Colonic mucosa (tissue), 4 donors: Measurements from ENCODE around the gene PLEKHM1. TPM values are rescaled to one million over a fixed set of nuclear protein-coding genes. Genes with fewer than 3 reads are reported as not detected.

ENCODE experiments used
- DNase-seq: peaks from one replicate; pipeline ENCODE4 v3.0.0-alpha.2; 2020
- H3K27ac ChIP-seq: fragments of 200-600 bp; one replicate; pipeline ENCODE4 v1.8.0; 2021
- H3K27me3 ChIP-seq: fragments of 200-600 bp; one replicate; pipeline ENCODE4 v1.8.0; 2021
- H3K36me3 ChIP-seq: fragments of 200-600 bp; one replicate; pipeline ENCODE4 v1.8.0; 2021
- H3K4me1 ChIP-seq: fragments of 200-600 bp; one replicate; pipeline ENCODE4 v1.8.0; 2021; ENCODE audit warnings: mild to moderate bottlenecking
- H3K4me3 ChIP-seq: fragments of 200-600 bp; one replicate; pipeline ENCODE4 v1.8.0; 2021
- H3K9ac ChIP-seq, 2 donors: one replicate each; pipeline ENCODE4 v1.7.0; 2013; ENCODE audit warnings: control low read depth in 2 of 2, low read depth in 2 of 2, low read length in 2 of 2
- H3K9me3 ChIP-seq: fragments of 200-600 bp; one replicate; pipeline ENCODE4 v1.8.0; 2021
- intact Hi-C: fragments of 100-400 bp; cut with DNase I; formaldehyde crosslinking; loops from one replicate; pipeline ENCODE4 v1.14.1; 2022
- total RNA-seq, 2 donors: library from RNA; stranded (reverse); fragmentation: NEBNext Ultra II Directional in 1 of 2; extraction: Animal tissue kit (Norgen Biotek cat#: 25700) in 1 of 2; gene quantifications; one replicate each; pipeline ENCODE4 v1.2.1, GENCODE V29; 2021
- TF ChIP-seq, protein P1 (sequence below): fragments of 200-600 bp; IDR thresholded peaks from one replicate; pipeline ENCODE4 v1.8.0; 2022; ENCODE audit warnings: antibody characterized with exemption, mild to moderate bottlenecking
- donor health status: healthy.
- donor health status: DM: no; HTN: no; CAD: no.
- donor health status: DM: no; HTN: no; CAD: no.

Gene PLEKHM1
- total RNA-seq, 2 donors from 2014 or later = 50.7 to 61.3 TPM

DNA sequence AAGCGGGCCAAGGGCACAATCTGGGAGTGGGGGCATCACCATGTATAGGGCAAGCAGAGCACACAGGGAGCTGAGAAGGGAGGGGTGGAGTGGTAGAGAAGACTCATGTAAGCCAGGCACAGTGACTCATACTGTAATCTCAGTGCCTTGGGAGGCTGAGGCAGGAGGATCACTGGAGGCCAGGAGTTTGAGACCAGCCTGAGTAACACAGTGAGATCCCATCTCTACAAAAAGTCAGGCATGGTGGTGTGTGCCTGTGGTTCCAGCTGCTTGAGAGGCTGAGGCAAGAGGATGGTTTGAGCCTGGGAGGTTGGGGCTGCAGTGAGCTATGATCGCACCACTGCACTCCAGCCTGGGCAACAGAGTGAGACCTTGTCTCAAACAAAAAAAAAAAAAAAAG, 98.6 kb downstream of the PLEKHM1 start:
- no peak overlapping the region for H3K4me3 ChIP-seq
- TF ChIP-seq, protein P1, sequence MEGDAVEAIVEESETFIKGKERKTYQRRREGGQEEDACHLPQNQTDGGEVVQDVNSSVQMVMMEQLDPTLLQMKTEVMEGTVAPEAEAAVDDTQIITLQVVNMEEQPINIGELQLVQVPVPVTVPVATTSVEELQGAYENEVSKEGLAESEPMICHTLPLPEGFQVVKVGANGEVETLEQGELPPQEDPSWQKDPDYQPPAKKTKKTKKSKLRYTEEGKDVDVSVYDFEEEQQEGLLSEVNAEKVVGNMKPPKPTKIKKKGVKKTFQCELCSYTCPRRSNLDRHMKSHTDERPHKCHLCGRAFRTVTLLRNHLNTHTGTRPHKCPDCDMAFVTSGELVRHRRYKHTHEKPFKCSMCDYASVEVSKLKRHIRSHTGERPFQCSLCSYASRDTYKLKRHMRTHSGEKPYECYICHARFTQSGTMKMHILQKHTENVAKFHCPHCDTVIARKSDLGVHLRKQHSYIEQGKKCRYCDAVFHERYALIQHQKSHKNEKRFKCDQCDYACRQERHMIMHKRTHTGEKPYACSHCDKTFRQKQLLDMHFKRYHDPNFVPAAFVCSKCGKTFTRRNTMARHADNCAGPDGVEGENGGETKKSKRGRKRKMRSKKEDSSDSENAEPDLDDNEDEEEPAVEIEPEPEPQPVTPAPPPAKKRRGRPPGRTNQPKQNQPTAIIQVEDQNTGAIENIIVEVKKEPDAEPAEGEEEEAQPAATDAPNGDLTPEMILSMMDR = no peak
- no peak for DNase-seq
- H3K9me3 ChIP-seq = no peaks in the 10 kb centered on the region
- intact Hi-C loops = loop anchor here (10.0 kb wide), 1 partner anchor 203 kb away; no protein-coding TSS in a partner anchor
- peaks cover 10% of the 10 kb centered on the region for H3K36me3 ChIP-seq
- no peak overlapping the region for H3K27ac ChIP-seq
- H3K27me3 ChIP-seq = no peaks in the 10 kb centered on the region
- H3K9ac ChIP-seq = no peak overlapping the region
- no peaks in the 10 kb centered on the region for H3K4me1 ChIP-seq

DNA sequence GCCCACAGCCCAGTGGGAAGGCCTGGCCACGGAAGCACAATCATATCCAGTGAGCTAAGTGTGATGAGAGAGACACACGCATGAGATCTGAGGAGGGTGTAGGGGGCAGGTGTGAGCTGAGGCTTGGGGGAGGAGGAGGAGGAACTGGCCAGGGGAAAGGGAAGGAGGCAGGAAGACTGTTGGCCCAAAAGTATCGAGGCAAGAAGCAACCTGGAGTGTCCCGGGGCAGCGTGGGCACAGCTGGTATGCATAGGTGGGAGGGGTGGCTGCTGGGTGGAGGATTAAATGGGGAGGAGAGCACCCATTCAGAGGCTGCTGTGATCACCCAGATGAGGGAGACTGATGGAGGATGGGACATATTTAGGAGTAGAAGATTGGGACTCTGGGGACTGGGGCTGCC, 99.2 kb downstream of the PLEKHM1 start:
- Histone ChIP-seq H3K36me3 (peaks cover 5% of the 10 kb centered on the region), H3K27me3 (no peaks in the 10 kb centered on the region), H3K27ac (no peak overlapping the region), H3K4me3 (no peak overlapping the region), H3K9ac (no peak overlapping the region), H3K4me1 (no peaks in the 10 kb centered on the region), H3K9me3 (no peaks in the 10 kb centered on the region)
- TF ChIP-seq, protein P1 = no peak
- DNase-seq = no peak
- intact Hi-C loops = loop anchor here (10.0 kb wide), 1 partner anchor 204 kb away; no protein-coding TSS in a partner anchor

DNA sequence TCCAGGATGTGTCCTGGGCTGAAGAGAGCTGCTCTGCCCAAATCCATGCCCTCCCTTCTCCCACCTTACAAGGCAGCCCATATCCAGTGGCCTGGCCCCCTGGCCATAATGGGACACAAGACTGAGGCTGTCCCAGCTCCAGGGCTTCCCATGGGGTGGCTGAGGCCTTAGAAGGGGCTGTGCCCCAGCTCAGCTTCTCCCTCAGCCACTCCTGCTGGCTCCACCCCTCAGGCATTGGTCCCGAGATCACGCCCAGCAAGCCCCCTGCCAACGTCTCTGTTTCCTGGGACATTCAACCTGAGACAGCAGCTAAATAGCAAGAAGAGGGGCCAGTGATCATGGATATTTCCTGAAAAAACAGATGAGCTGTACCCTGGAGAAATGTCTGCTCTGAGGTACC, 101.2 kb downstream of the PLEKHM1 start:
- intact Hi-C loops = no loop called here
- DNase-seq = no peak
- H3K4me3 ChIP-seq = no peak overlapping the region
- H3K4me1 ChIP-seq = no peaks in the 10 kb centered on the region
- H3K27me3 ChIP-seq = no peaks in the 10 kb centered on the region
- no peaks in the 10 kb centered on the region for H3K36me3 ChIP-seq
- no peak overlapping the region for H3K27ac ChIP-seq
- H3K9ac ChIP-seq = no peak overlapping the region
- TF ChIP-seq, protein P1 = no peak
- H3K9me3 ChIP-seq = no peaks in the 10 kb centered on the region

DNA sequence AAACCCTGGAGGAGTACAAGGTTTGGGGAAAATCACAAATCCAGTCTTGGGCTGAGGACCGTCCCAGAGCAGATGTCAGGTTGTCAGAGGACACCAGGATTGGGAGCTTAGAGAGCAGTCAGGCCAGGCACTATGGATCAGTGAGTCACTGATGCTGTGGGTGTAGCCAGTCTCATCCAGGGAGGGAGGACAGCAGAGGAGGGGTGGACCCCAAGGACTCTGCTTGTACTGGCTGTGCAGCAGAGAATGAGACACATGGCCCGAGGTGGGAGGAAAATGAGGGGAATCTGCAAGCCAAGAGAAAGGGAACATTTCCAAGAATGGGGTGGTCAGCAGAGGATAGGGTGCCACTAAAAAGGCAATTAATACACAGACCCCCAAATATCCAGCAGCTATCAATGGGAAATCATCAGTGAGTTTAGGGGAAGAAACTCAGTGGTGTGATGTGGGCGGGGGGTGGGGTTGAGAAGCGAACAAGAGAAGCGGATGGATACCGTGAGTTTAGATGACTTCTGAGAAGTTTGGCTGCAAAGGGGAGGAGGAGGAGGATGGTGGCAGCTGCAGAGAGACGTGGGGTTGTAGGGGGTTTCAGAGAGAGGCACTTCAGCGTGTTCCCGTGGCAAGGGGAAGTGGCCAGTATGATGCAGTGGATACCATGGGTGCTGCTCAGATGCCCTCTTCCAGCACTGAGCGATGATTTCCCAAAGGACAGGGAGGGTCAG, 101.8 kb downstream of the PLEKHM1 start:
- H3K36me3 ChIP-seq = no peaks in the 10 kb centered on the region
- peak overlapping the region in 1 of 2 donors; percentile 18 for H3K9ac ChIP-seq
- H3K4me1 ChIP-seq = no peaks in the 10 kb centered on the region
- no peak for DNase-seq
- intact Hi-C loops = no loop called here
- no peaks in the 10 kb centered on the region for H3K9me3 ChIP-seq
- no peak overlapping the region for H3K27ac ChIP-seq
- H3K27me3 ChIP-seq = no peaks in the 10 kb centered on the region
- H3K4me3 ChIP-seq = no peak overlapping the region
- TF ChIP-seq, protein P1 = no peak

DNA sequence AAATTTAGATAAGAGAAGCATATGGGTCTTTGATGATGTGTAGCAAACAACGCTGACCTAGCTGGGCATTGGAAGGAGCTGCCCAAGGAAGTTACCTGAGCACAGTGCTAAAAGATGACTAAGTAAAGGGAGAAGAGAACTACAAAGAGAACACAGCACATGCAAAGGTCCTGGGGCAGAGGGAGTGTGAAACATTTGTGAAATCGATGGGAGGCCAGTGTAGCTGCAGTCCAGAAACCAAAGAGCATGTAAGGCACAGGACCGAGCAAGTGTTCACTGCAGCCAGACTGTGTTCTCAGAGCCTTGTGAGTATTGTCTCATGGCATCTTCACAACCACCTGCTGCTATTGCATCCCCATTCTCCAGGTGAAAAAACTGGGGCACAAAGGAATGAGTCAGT, 102.8 kb downstream of the PLEKHM1 start:
- intact Hi-C loops = no loop called here
- Histone ChIP-seq H3K27ac (no peak overlapping the region), H3K4me3 (no peak overlapping the region), H3K9ac (no peak overlapping the region), H3K36me3 (no peaks in the 10 kb centered on the region), H3K27me3 (no peaks in the 10 kb centered on the region), H3K4me1 (no peaks in the 10 kb centered on the region), H3K9me3 (no peaks in the 10 kb centered on the region)
- TF ChIP-seq, protein P1 = no peak
- no peak for DNase-seq
